Dermis microvascular lymphatic vessel endothelial cell (primary cell): ENCODE measurements around the gene MAGOHB. TPM values are rescaled to one million over a fixed set of nuclear protein-coding genes. Genes with fewer than 3 reads are reported as not detected.

ENCODE experiments used
- DNase-seq, 2 donors: peaks; one replicate each; pipeline versions ENCODE4 v3.0.0 to v3.0.0-alpha.2; 2010; ENCODE audit warnings: low read depth in 2 of 2
- total RNA-seq: library from RNA; depleted of rRNA; stranded (reverse); fragments of >200 nt; gene quantifications from 2 replicates; pipeline ENCODE4 v1.2.1, GENCODE V29; 2014

MAGOHB gene
- total RNA-seq, 1 donor from 2014 or later = 11.3 TPM

- no peak for DNase-seq
These were observed 58.5 kb downstream of the MAGOHB start for GRCh38 chr12:10554756-10555481.

- DNase-seq = no peak
These were observed 59.1 kb downstream of the MAGOHB start for GRCh38 chr12:10554228-10554755.

Other genes starting within 250 kb of the MAGOHB start
- not detected in 2 replicates for gene KLRK1, start 223.6 kb downstream of the MAGOHB start, total RNA-seq
- gene KLRC4, start 203.9 kb downstream of the MAGOHB start, total RNA-seq = not detected in 2 replicates
- gene KLRC3, start 193.0 kb downstream of the MAGOHB start, total RNA-seq = not detected in 2 replicates
- not detected in 2 replicates for gene KLRC2, start 177.6 kb downstream of the MAGOHB start, total RNA-seq
- not detected in 2 replicates for gene KLRC1, start 160.2 kb downstream of the MAGOHB start, total RNA-seq
- gene EIF2S3B, start 107.7 kb downstream of the MAGOHB start, total RNA-seq = 0.89 and 1.0 TPM in 2 replicates
- 3.2 and 6.7 TPM in 2 replicates for gene STYK1, start 60.4 kb upstream of the MAGOHB start, total RNA-seq
- gene YBX3, start 109.7 kb upstream of the MAGOHB start, total RNA-seq = 122 and 127 TPM in 2 replicates
- under 0.01 TPM in 1 of 2 replicates, not detected in the other for gene TAS2R7, start 189.0 kb upstream of the MAGOHB start, total RNA-seq
- gene TAS2R8, start 193.7 kb upstream of the MAGOHB start, total RNA-seq = not detected in 2 replicates
- not detected in 2 replicates for gene TAS2R9, start 196.6 kb upstream of the MAGOHB start, total RNA-seq
- 0.13 and 0.51 TPM in 2 replicates for gene TAS2R10, start 212.7 kb upstream of the MAGOHB start, total RNA-seq
- 0.13 and 0.51 TPM in 2 replicates for gene PRR4, start 235.9 kb upstream of the MAGOHB start, total RNA-seq